Esophagus muscularis mucosa (tissue), 4 donors: ENCODE data around the gene SLC12A2.

Source experiments
- EP300 ChIP-seq: sonication (generic); formaldehyde crosslinking; IDR thresholded peaks from one replicate; pipeline ENCODE4 v1.6.1; 2017; ENCODE audit warnings: antibody characterized with exemption
- POLR2AphosphoS5 ChIP-seq, 2 donors: sonication (generic); formaldehyde crosslinking; IDR thresholded peaks; one replicate each; pipeline ENCODE4 v1.6.1; 2017; ENCODE audit warnings: antibody characterized with exemption in 2 of 2
- TF ChIP-seq, protein P1 (sequence below), 3 experiments: fragments of 200-600 bp in 2 of 3; fragments of 450-650 bp in 1 of 3; sonication (generic) in 2 of 3; IDR thresholded peaks; one replicate each; pipeline ENCODE4 v1.5.1; 2017 to 2019; ENCODE audit warnings: antibody characterized with exemption in 3 of 3, mild to moderate bottlenecking in 2 of 3, moderate library complexity in 1 of 3

DNA sequence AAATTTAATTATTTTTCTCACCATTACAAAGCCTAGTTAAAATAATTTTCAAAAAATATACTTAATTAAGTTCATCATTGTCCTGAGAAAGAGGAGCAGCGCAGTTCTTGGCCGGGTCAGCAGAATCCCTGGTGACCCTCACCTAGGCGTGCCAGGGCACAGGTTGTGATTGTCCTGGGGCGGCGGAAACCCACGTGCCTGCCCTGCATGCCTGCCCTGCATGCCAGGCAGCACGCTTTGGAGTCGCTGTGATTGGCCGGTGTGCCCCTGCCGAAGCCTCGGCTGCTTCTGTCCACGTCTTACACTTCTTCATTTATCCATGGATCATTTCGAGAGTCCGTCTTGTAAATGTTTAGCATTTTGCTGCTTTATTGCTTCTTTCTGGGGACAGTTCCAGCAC is 25.6 kb downstream of the SLC12A2 start:
- TF ChIP-seq EP300 (no peak), POLR2AphosphoS5 (IDR thresholded peaks at IDR 0.05) (no peak)
- TF ChIP-seq, protein P1, sequence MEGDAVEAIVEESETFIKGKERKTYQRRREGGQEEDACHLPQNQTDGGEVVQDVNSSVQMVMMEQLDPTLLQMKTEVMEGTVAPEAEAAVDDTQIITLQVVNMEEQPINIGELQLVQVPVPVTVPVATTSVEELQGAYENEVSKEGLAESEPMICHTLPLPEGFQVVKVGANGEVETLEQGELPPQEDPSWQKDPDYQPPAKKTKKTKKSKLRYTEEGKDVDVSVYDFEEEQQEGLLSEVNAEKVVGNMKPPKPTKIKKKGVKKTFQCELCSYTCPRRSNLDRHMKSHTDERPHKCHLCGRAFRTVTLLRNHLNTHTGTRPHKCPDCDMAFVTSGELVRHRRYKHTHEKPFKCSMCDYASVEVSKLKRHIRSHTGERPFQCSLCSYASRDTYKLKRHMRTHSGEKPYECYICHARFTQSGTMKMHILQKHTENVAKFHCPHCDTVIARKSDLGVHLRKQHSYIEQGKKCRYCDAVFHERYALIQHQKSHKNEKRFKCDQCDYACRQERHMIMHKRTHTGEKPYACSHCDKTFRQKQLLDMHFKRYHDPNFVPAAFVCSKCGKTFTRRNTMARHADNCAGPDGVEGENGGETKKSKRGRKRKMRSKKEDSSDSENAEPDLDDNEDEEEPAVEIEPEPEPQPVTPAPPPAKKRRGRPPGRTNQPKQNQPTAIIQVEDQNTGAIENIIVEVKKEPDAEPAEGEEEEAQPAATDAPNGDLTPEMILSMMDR (IDR thresholded peaks at IDR 0.05), result no peak
